ENCODE results near the gene FBXO24.
"Not testable (repeated sequence)": the region's sequence is repeated elsewhere in the genome, so short reads cannot be mapped to it uniquely, and the experiment has no call there.

FBXO24 gene

DNA sequence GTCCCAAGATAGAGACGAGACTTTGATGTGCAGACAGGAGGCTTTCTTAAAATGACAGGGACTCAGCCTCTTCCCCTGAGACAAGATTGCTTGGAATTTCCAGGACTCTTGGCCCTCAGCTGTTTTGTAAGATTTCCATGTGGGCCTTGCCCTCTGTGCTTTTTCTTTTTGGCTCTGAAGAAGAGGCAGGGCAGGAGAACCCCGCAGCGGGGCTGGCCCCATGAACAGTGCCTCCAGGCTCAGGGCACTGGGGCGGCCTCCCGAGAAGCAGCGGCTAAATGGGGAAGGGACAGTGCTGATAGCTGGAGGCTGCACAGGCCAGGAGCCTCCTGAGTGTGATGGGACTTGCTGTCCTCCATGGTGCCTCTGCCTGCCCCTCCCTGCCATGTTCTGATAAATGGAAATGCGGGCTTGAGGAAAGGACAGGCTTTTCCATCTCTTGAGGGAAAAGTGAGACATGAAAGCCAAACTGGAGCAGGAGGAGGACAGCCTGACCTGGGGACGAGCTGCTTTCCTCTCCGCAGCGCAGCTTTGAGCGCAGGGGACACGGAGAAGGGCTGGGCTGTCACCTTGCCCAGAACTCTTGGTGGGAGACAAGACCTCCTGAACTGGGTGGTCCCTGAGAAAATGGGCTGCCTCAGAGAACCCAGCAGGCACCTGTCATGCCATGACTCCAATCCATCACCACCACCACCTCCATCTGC is 24.5 kb upstream of the FBXO24 start:
- DNase-seq, result no peak

DNA sequence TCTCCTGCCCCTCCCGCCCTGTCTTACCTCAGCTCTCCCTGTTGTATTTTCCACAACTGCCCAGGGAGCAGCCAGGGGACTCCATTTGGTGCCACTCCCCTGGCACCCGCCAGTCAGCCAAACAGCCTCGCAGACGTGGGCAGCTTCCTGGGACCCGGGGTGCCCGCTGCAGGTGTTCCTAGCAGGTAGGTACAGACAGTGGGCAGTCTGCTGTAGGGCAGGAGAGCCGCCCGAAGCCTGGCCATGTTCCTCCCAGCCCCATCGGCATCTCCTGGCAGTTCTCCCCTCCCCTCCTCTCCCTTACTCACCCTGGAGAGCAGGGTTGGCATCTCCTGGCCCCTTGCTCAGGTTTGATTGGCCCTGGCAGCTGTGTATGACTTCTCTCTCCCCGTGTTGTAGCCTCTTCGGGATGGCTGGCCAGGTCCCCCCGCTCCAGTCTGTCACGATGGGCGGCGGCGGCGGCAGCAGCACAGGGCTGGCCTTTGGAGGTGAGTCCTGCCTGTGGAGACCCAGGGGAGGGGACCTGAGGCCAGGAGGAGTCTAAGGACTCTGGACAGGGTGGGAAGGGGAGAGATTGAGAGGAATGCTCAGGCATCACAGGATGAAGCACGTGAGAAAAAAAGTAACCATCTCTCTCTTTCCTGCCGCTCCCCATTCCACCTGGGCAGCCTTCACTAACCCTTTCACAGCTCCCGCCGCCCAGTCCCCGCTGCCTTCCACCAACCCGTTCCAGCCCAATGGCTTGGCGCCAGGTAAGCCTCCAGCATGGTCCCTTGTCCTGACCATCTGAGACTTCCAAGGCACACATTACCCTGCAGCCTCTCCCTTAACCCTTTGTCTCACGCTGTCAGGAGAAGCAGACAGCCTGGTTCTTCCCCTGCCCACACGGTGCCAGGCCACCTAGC is 23.7 kb upstream of the FBXO24 start:
- DNase-seq, result no peak

- no peak for DNase-seq
Observed at GRCh38 chr7:100563100-100563564, 23.0 kb upstream of the FBXO24 start.

DNA sequence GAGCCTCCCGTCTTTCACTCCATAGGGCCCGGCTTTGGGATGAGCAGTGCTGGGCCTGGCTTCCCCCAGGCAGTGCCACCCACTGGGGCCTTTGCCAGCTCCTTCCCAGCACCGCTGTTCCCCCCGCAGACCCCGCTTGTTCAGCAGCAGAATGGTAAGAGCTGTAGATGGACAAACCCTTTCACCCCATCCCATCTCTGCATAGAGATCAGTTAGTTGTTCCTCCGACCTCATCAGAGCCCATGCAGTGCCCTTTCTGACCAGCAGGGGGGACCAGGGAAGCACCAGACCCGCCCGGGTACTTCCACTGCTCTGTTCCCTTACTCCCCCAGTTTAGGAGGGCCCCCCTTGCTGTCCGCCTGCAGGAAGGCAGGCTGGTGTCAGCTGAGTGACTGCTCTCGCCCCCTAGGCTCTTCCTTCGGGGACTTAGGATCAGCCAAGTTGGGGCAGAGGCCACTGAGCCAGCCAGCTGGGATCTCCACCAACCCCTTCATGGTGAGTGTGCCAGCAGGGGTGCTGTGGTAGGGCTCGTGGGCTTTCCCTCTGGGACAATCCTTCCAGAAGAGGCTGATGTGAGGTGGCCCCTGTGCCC is 22.2 kb upstream of the FBXO24 start:
- DNase-seq, result peak; percentile 86

DNA sequence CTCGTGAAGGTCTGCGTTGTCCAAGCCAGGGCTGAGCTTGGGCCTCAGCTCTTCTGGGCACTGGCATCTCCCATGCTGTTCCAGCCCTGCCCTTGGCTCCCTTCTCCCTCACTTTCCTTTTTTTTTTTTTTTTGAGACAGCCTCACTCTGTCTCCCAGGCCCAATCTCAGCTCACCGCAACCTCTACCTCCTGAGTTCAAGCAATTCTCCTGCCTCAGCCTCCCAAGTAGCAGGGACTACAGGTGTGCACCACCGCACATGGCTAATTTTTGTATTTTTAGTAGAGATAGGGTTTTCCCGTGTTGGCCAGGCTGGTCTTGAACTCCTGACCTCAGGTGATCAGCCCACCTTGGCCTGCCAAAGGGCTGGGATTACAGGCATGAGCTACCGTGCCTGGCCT is 21.7 kb upstream of the FBXO24 start:
- DNase-seq, result not testable (repeated sequence)

DNA sequence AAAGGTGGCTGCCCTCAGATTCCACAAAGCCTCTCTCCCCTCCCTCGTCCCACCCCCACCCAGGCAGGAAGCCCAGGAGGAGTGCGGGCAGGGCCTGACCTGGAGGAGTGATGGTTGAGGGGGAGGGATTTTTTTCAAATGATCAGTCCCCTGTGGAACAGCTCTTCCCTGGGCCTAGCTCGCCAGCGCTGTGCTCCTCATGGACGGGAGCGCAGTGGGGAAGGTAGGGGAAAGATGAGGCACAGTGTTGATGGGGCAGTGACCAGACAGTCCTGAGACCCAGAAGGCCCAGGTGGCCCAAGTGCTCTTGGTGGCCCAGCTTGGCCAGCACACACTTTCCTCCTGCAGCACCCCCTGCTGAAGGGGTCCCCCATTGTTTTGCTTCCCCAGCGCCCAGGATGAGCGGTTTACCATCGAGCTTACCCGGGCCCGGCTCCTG is 21.0 kb upstream of the FBXO24 start:
- no peak for DNase-seq

- DNase-seq, result no peak
Observed at GRCh38 chr7:100566018-100566531, 20.1 kb upstream of the FBXO24 start.

GRCh38 chr7:100567031-100567730 is 18.9 kb upstream of the FBXO24 start:
- DNase-seq, result no peak

- DNase-seq, result no peak
Observed at GRCh38 chr7:100567751-100568175, 18.4 kb upstream of the FBXO24 start.

- no peak for DNase-seq
Observed at GRCh38 chr7:100568176-100568895, 17.8 kb upstream of the FBXO24 start.

DNA sequence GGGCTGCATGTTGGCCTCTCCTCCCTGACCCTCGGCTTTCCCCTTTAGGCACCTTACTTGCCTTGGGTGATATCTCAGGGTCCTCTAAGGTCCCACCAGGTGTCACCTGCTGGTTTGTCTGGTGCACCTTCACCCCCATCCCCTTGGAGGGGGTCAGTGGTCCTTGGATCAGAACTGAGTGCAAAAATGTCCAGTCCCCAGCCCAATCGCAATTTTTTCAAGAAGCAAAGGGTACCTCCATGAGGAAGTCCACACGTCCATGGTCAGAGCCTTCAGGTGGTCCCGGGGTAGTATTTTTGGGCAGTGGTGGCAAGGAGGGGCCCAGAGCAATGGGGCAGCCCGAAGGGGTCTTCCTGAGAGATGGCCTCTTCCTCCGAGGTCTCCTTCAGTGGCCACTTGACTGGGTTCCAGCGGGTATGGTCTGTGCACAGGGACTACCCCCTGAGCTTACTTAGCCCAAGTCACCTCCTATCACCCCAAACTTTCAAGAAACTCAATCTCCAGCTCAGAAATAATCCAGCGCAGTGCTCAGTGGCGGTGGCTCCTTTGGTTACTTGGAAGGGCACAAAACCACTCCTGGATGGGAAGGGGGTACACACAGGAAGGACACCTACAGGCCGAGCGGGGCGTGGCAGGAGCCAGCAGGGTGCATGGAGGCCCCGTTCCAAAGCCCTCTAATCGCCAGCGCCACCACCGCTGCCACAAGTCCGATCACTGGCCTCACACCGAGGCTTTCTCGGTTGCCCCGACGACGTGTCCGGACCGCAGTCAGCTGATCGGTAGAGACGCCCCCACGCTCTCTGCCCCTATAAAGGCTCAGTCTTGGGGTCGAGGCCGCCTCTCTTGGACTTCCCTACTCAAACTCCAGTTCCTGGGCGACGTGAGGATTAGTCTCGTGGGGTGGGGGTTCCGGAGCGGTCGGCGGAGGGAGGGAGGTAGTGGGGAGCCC is 17.0 kb upstream of the FBXO24 start:
- DNase-seq, result peak; percentile 45

DNA sequence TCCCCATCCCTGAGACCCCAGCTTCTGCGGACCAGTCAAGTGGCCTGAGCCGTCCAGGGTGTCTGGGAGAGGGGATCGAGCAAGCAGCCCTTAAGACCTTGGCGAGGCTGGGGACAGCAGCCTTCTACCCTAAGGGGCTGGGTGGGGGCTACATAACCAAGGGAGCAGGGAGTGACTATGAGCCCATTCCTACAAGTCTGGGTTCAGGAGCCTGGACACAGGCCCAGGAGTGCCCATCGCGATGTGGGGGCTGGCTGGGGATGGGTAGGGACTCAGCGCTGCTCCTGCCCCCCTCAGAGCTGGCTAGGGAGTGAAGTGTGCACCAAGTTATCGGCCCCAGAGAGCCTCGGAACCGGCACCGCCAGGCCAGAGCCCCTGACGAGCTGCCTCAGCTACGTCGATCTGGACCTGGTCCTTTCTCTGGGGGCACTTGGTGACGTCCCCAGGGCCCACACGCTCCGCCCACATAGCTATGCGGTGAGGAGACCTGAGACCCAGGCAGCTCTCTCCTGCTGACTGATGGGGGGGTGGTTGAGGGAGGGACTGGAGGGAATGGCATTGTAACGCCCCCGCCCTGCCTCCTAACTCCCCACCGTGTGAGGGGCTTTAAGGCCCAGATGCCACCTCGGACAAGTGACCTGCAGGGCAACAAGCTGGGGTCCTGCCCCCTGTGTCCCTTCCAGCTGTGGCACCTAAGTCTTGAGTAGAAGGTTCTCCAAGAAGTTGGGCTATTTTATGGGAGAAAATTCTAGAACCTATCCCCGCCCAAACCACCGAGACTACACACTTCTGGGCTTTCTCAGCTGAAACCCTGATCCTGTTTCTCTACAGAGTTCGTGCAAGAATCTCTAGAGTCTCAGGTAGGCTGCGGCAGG is 14.9 kb upstream of the FBXO24 start:
- DNase-seq, result no peak

DNA sequence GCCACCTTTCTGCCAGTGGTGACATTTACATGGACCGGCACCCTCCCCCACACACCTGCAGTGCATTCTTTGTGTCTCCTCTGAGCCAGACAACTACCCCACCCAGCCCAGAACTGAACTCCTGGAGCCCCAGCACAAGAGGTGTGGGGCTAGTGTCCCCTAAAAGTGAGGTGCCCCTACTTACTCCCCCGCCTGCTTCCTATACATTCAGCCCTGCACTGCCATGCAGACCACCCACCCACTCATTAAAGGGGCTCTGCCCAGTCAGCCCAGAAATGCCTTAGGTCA is 14.4 kb upstream of the FBXO24 start:
- DNase-seq, result no peak

DNA sequence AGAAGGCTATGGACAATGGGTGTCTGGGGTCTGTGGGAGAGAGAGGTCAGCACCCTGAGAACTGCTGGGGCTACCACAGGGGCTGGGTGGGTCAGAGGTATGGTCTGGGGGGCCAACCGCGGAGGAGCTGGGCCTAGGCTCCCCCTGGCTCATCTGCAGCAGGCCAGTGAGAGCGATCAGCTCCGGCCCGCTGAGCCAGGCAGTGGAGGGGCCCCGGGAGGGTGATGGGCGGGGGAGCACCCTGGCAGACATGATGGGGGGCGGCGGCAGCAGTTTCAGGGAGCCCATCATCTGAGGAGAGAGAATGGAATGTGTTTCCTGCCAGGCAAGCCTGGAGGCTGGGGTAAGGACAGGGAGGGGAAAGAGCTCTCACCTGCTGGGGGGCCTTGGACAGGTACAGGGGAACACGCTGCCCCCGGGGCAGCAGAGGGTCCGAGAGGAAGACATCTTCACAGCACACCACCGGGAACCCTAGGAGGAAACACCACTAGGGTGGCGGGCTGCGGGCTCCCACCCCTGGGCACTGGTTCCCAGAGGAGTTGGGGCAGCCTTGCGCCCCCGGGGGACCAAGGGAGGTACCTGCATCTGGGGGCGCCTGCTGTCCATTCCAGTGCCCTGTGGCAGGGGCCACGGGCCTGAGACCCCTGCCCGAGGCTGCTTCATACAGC is 13.7 kb upstream of the FBXO24 start:
- DNase-seq, result no peak

GRCh38 chr7:100572949-100573675 is 13.0 kb upstream of the FBXO24 start:
- DNase-seq, result no peak

- DNase-seq, result no peak
Observed at GRCh38 chr7:100573691-100574361, 12.3 kb upstream of the FBXO24 start, which contains the start of gene SAP25. Gene SAP25 (minus strand): TSS chr7:100573900. CDS start chr7:100573742, 158 bp downstream.

DNA sequence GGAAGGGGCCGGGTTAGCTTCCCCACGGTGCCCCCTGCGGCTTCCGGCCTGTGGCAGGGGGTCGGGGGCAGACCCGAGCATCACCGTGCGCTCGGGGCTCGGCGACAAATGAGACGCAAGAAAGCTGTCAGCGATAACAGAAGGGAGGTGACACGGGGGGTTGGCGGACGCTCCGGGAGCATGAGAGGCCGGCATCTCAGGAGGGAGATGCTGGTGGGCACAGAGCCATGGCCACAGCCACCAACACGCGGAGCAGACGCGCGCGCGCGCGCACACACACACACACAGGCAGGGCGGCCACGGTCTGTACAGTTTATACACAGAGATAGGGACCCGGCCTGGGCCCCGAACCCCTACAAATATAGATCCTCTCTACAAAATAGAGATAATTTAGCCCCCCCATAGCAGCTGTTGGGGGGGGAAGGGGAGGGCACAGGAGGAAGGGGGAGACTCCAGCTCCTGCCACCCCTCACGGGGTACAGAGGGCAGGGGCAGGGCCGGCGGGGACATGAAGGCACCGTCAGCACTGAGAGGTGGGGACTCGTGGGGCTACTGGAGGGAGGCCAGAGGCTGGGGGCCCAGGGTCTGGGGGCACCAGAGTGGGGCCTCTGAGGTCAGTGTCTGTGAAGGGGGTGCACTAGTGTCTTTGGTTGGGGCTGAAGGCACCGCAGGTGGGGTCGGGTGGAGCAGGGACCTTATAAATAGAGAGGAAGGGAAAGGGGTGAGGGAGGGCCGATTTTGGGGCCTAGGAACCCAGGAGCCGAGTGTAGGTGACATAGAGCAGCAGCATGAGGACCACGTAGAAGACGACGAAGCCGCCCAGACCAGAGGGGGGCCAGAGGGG is 11.5 kb upstream of the FBXO24 start:
- no peak for DNase-seq
